ENCODE results near the gene ADAMTS13.
"Not testable (repeated sequence)": the region's sequence is repeated elsewhere in the genome, so short reads cannot be mapped to it uniquely, and the experiment has no call there.

The ADAMTS13 gene

GRCh38 chr9:133427658-133428348 is 5.6 kb downstream of the ADAMTS13 start:
- no peak for DNase-seq

GRCh38 chr9:133428617-133429101 is 6.5 kb downstream of the ADAMTS13 start:
- no peak for DNase-seq

GRCh38 chr9:133429214-133429613 is 7.0 kb downstream of the ADAMTS13 start:
- no peak for DNase-seq

GRCh38 chr9:133429641-133430161 is 7.5 kb downstream of the ADAMTS13 start:
- no peak for DNase-seq

GRCh38 chr9:133430244-133430643 is 8.1 kb downstream of the ADAMTS13 start:
- no peak for DNase-seq

GRCh38 chr9:133433351-133433843 is 11.2 kb downstream of the ADAMTS13 start:
- no peak for DNase-seq

- no peak for DNase-seq
These were observed 14.5 kb downstream of the ADAMTS13 start for GRCh38 chr9:133436681-133437080.

GRCh38 chr9:133437753-133438531 is 15.8 kb downstream of the ADAMTS13 start:
- DNase-seq = no peak

- DNase-seq = no peak
These were observed 17.2 kb downstream of the ADAMTS13 start for GRCh38 chr9:133439337-133439736.

- DNase-seq = no peak
These were observed 18.7 kb downstream of the ADAMTS13 start for GRCh38 chr9:133440874-133441273.

GRCh38 chr9:133441571-133441970 is 19.4 kb downstream of the ADAMTS13 start:
- DNase-seq = no peak

- DNase-seq = no peak
These were observed 21.1 kb downstream of the ADAMTS13 start for GRCh38 chr9:133443248-133443647.

- DNase-seq = no peak
These were observed 21.8 kb downstream of the ADAMTS13 start for GRCh38 chr9:133443982-133444381.

GRCh38 chr9:133445293-133445969 is 23.3 kb downstream of the ADAMTS13 start:
- DNase-seq = no peak

- DNase-seq = no peak
These were observed 26.4 kb downstream of the ADAMTS13 start for GRCh38 chr9:133448487-133448972.

- no peak for DNase-seq
These were observed 27.6 kb downstream of the ADAMTS13 start for GRCh38 chr9:133449760-133450159.

GRCh38 chr9:133451865-133452264 is 29.7 kb downstream of the ADAMTS13 start:
- not testable (repeated sequence) for DNase-seq

GRCh38 chr9:133452562-133452961 is 30.4 kb downstream of the ADAMTS13 start:
- DNase-seq = no peak

GRCh38 chr9:133453651-133454050 is 31.5 kb downstream of the ADAMTS13 start:
- DNase-seq = no peak

- no peak for DNase-seq
These were observed 32.2 kb downstream of the ADAMTS13 start for GRCh38 chr9:133454325-133454724.

- no peak for DNase-seq
These were observed 32.9 kb downstream of the ADAMTS13 start for GRCh38 chr9:133454943-133455673.

- DNase-seq = no peak
These were observed 33.8 kb downstream of the ADAMTS13 start for GRCh38 chr9:133455936-133456335.

Measured in amniotic stem cell (primary cell).